Adrenal gland (tissue), 5 donors: Measurements from ENCODE around the gene RCC2.

Experiments used
- CTCF ChIP-seq, 6 experiments: fragments of 450-650 bp in 4 of 6; fragments of 200-600 bp in 2 of 6; sonication (generic) in 1 of 6; IDR thresholded peaks; 1 replicate in 5 of 6; 2 replicates in 1 of 6; pipeline versions ENCODE4 v1.5.1 to v1.8.0; 2016 to 2021; ENCODE audit warnings: antibody characterized with exemption in 6 of 6, mild to moderate bottlenecking in 2 of 6, moderate library complexity in 1 of 6
- POLR2A ChIP-seq, 2 donors: fragments of 450-650 bp; IDR thresholded peaks; one replicate each; pipeline ENCODE4 v1.6.1; 2017; ENCODE audit warnings: antibody characterized with exemption in 2 of 2, mild to moderate bottlenecking in 2 of 2, moderate library complexity in 1 of 2
- donor health status: DM: no; HTN: no; CAD: no.

- TF ChIP-seq CTCF (IDR thresholded peaks at IDR 0.05) (no peak), POLR2A (IDR thresholded peaks at IDR 0.05) (no peak)
Measured at GRCh38 chr1:17472814-17473213, 33.3 kb upstream of the RCC2 start.
